Mucosa of stomach (tissue), 1 donor: ENCODE results near the gene ARHGAP22.

Source experiments
- H3K27me3 ChIP-seq: one replicate; pipeline ENCODE4 v1.7.0; 2013; ENCODE audit warnings: mild to moderate bottlenecking, low read length; ENCODE audit not compliant: control insufficient read depth, insufficient read depth
- H3K36me3 ChIP-seq: one replicate; pipeline ENCODE4 v1.7.0; 2013; ENCODE audit warnings: low read length; ENCODE audit not compliant: control insufficient read depth, insufficient read depth
- H3K4me1 ChIP-seq: one replicate; pipeline ENCODE4 v1.7.0; 2013; ENCODE audit warnings: mild to moderate bottlenecking, low read length; ENCODE audit not compliant: control insufficient read depth, insufficient read depth
- H3K4me3 ChIP-seq: one replicate; pipeline ENCODE4 v1.7.0; 2013; ENCODE audit warnings: low read length
- H3K9ac ChIP-seq: one replicate; pipeline ENCODE4 v1.7.0; 2013; ENCODE audit warnings: mild to moderate bottlenecking, low read length, moderate library complexity
- H3K9me3 ChIP-seq: one replicate; pipeline ENCODE4 v1.7.0; 2013; ENCODE audit warnings: mild to moderate bottlenecking, low read length, moderate library complexity; ENCODE audit not compliant: control insufficient read depth
- donor health status: Pancreatic carcinoma.

The ARHGAP22 gene

GRCh38 chr10:48601789-48602188 lies 3.1 kb downstream of the ARHGAP22 start:
- no peaks in the 10 kb centered on the region for H3K36me3 ChIP-seq
- H3K4me3 ChIP-seq = no peak overlapping the region
- H3K9me3 ChIP-seq = no peaks in the 10 kb centered on the region
- no peak overlapping the region for H3K9ac ChIP-seq
- H3K27me3 ChIP-seq = peaks cover 9% of the 10 kb centered on the region
- H3K4me1 ChIP-seq = peaks cover 6% of the 10 kb centered on the region

GRCh38 chr10:48600645-48601505 lies 4.0 kb downstream of the ARHGAP22 start:
- H3K9ac ChIP-seq = no peak overlapping the region
- H3K9me3 ChIP-seq = no peaks in the 10 kb centered on the region
- H3K36me3 ChIP-seq = no peaks in the 10 kb centered on the region
- H3K4me1 ChIP-seq = peaks cover 6% of the 10 kb centered on the region
- no peak overlapping the region for H3K4me3 ChIP-seq
- H3K27me3 ChIP-seq = peaks cover 9% of the 10 kb centered on the region

GRCh38 chr10:48599830-48600134 lies 5.1 kb downstream of the ARHGAP22 start:
- Histone ChIP-seq H3K27me3 (peaks cover 9% of the 10 kb centered on the region), H3K9ac (no peak overlapping the region), H3K9me3 (no peaks in the 10 kb centered on the region), H3K4me1 (peaks cover 5% of the 10 kb centered on the region), H3K36me3 (no peaks in the 10 kb centered on the region), H3K4me3 (no peak overlapping the region)

GRCh38 chr10:48598936-48599829 lies 5.7 kb downstream of the ARHGAP22 start:
- Histone ChIP-seq H3K36me3 (no peaks in the 10 kb centered on the region), H3K9me3 (no peaks in the 10 kb centered on the region), H3K9ac (no peak overlapping the region), H3K27me3 (peaks cover 3% of the 10 kb centered on the region), H3K4me3 (no peak overlapping the region), H3K4me1 (no peaks in the 10 kb centered on the region)

- Histone ChIP-seq H3K9ac (no peak overlapping the region), H3K36me3 (no peaks in the 10 kb centered on the region), H3K9me3 (no peaks in the 10 kb centered on the region), H3K27me3 (no peaks in the 10 kb centered on the region), H3K4me1 (no peaks in the 10 kb centered on the region), H3K4me3 (no peak overlapping the region)
Observed at GRCh38 chr10:48598243-48598935, 6.5 kb downstream of the ARHGAP22 start.

- H3K9ac ChIP-seq = no peak overlapping the region
- H3K4me1 ChIP-seq = no peaks in the 10 kb centered on the region
- H3K27me3 ChIP-seq = no peaks in the 10 kb centered on the region
- H3K36me3 ChIP-seq = no peaks in the 10 kb centered on the region
- no peaks in the 10 kb centered on the region for H3K9me3 ChIP-seq
- H3K4me3 ChIP-seq = no peak overlapping the region
Observed at GRCh38 chr10:48595539-48595932, 9.3 kb downstream of the ARHGAP22 start.

- Histone ChIP-seq H3K4me3 (no peak overlapping the region), H3K27me3 (no peaks in the 10 kb centered on the region), H3K9ac (no peak overlapping the region), H3K9me3 (no peaks in the 10 kb centered on the region), H3K36me3 (no peaks in the 10 kb centered on the region), H3K4me1 (no peaks in the 10 kb centered on the region)
Observed at GRCh38 chr10:48594803-48595538, 9.9 kb downstream of the ARHGAP22 start.

GRCh38 chr10:48594371-48594770 lies 10.5 kb downstream of the ARHGAP22 start:
- H3K36me3 ChIP-seq = no peaks in the 10 kb centered on the region
- no peaks in the 10 kb centered on the region for H3K27me3 ChIP-seq
- H3K4me1 ChIP-seq = no peaks in the 10 kb centered on the region
- H3K9ac ChIP-seq = no peak overlapping the region
- H3K9me3 ChIP-seq = no peaks in the 10 kb centered on the region
- no peak overlapping the region for H3K4me3 ChIP-seq

- Histone ChIP-seq H3K4me3 (no peak overlapping the region), H3K4me1 (no peaks in the 10 kb centered on the region), H3K36me3 (no peaks in the 10 kb centered on the region), H3K9ac (no peak overlapping the region), H3K27me3 (no peaks in the 10 kb centered on the region), H3K9me3 (no peaks in the 10 kb centered on the region)
Observed at GRCh38 chr10:48592346-48592745, 12.5 kb downstream of the ARHGAP22 start.

- Histone ChIP-seq H3K9ac (no peak overlapping the region), H3K4me1 (no peaks in the 10 kb centered on the region), H3K4me3 (no peak overlapping the region), H3K36me3 (no peaks in the 10 kb centered on the region), H3K9me3 (no peaks in the 10 kb centered on the region), H3K27me3 (no peaks in the 10 kb centered on the region)
Observed at GRCh38 chr10:48590945-48591344, 13.9 kb downstream of the ARHGAP22 start.

GRCh38 chr10:48589266-48589665 lies 15.6 kb downstream of the ARHGAP22 start:
- no peaks in the 10 kb centered on the region for H3K27me3 ChIP-seq
- H3K36me3 ChIP-seq = no peaks in the 10 kb centered on the region
- no peak overlapping the region for H3K4me3 ChIP-seq
- H3K9ac ChIP-seq = no peak overlapping the region
- no peaks in the 10 kb centered on the region for H3K9me3 ChIP-seq
- no peaks in the 10 kb centered on the region for H3K4me1 ChIP-seq
